ENCODE measurements around the gene RNF5. TPM values are rescaled to one million over a fixed set of nuclear protein-coding genes. Genes with fewer than 3 reads are reported as not detected.

RNF5 gene
- total RNA-seq, 1 donor = 37.6 TPM

GRCh38 chr6:32214126-32214525 lies 35.9 kb downstream of the RNF5 start:
- TF ChIP-seq CTCF (IDR thresholded peaks at IDR 0.05; ENCODE audit: insufficient read depth, low read depth, low read length) = no peak
- no peak for DNase-seq (ENCODE audit: low read depth)

GRCh38 chr6:32215617-32216016 lies 37.4 kb downstream of the RNF5 start:
- H3K4me3 ChIP-seq (ENCODE audit: low read depth, low read length) = no peak overlapping the region
- DNase-seq (ENCODE audit: low read depth) = no peak
- TF ChIP-seq CTCF (IDR thresholded peaks at IDR 0.05; ENCODE audit: insufficient read depth, low read depth, low read length) = no peak

More at GRCh38 chr6:32214126-32214525, 35.9 kb downstream of the RNF5 start:
- no peak overlapping the region for H3K4me3 ChIP-seq (ENCODE audit: low read depth, low read length)

GRCh38 chr6:32216285-32216684 lies 38.1 kb downstream of the RNF5 start:
- TF ChIP-seq CTCF (IDR thresholded peaks at IDR 0.05; ENCODE audit: insufficient read depth, low read depth, low read length) = no peak

GRCh38 chr6:32216998-32217397 lies 38.8 kb downstream of the RNF5 start:
- no peak for DNase-seq (ENCODE audit: low read depth)
- no peak for TF ChIP-seq CTCF (IDR thresholded peaks at IDR 0.05; ENCODE audit: insufficient read depth, low read depth, low read length)
- H3K4me3 ChIP-seq (ENCODE audit: low read depth, low read length) = no peak overlapping the region

More at GRCh38 chr6:32216285-32216684, 38.1 kb downstream of the RNF5 start:
- H3K4me3 ChIP-seq (ENCODE audit: low read depth, low read length) = no peak overlapping the region
- DNase-seq (ENCODE audit: low read depth) = no peak

- H3K4me3 ChIP-seq (ENCODE audit: low read depth, low read length) = no peak overlapping the region
- TF ChIP-seq CTCF (IDR thresholded peaks at IDR 0.05; ENCODE audit: insufficient read depth, low read depth, low read length) = no peak
- no peak for DNase-seq (ENCODE audit: low read depth)
Observed at GRCh38 chr6:32218167-32218566, 40.0 kb downstream of the RNF5 start.

- no peak for DNase-seq (ENCODE audit: low read depth)
- no peak overlapping the region for H3K4me3 ChIP-seq (ENCODE audit: low read depth, low read length)
- TF ChIP-seq CTCF (IDR thresholded peaks at IDR 0.05; ENCODE audit: insufficient read depth, low read depth, low read length) = no peak
Observed at GRCh38 chr6:32220021-32220420, 41.8 kb downstream of the RNF5 start.
